C4-2B (cell line): Measurements from ENCODE around the gene CD3E.

Experiments
- H3K27ac ChIP-seq: fragments of 450-650 bp; 2 replicates; pipeline ENCODE4 v1.5.1; 2017
- CTCF ChIP-seq: fragments of 450-650 bp; conservative IDR thresholded peaks from 2 replicates; pipeline ENCODE4 v1.5.1; 2017; ENCODE audit warnings: mild to moderate bottlenecking
- ZFX ChIP-seq: fragments of 450-650 bp; IDR thresholded peaks from 2 replicates; pipeline ENCODE4 v1.6.1; 2017

Gene CD3E

GRCh38 chr11:118313242-118313641 lies 8.7 kb downstream of the CD3E start:
- TF ChIP-seq CTCF (no peak), ZFX (no peak)
- no peak overlapping the region for H3K27ac ChIP-seq

- TF ChIP-seq CTCF (no peak), ZFX (no peak)
- peak overlapping the region; percentile 21; the same call in 1 of the 2 replicates for H3K27ac ChIP-seq
Measured at GRCh38 chr11:118314988-118315411, 10.5 kb downstream of the CD3E start.

- H3K27ac ChIP-seq: no peak overlapping the region
- TF ChIP-seq ZFX (no peak), CTCF (no peak)
Measured at GRCh38 chr11:118318124-118318523, 13.6 kb downstream of the CD3E start.

- H3K27ac ChIP-seq: no peak overlapping the region
- no peak for TF ChIP-seq CTCF
- TF ChIP-seq ZFX: no peak
Measured at GRCh38 chr11:118318581-118319336, 14.2 kb downstream of the CD3E start.

GRCh38 chr11:118319337-118319707 lies 14.8 kb downstream of the CD3E start:
- no peak for TF ChIP-seq CTCF
- TF ChIP-seq ZFX: no peak
- H3K27ac ChIP-seq: no peak overlapping the region

- TF ChIP-seq ZFX (no peak), CTCF (no peak)
- H3K27ac ChIP-seq: no peak overlapping the region
Measured at GRCh38 chr11:118320515-118320914, 16.0 kb downstream of the CD3E start.

- H3K27ac ChIP-seq: peak overlapping the region; percentile 16; the same call in 1 of the 2 replicates
- TF ChIP-seq CTCF: no peak
- no peak for TF ChIP-seq ZFX
Measured at GRCh38 chr11:118321386-118322082, 17.0 kb downstream of the CD3E start.
